GM10266 (cell line): ENCODE measurements around the gene CALML6.

Source experiments
- DNase-seq: peaks from one replicate; pipeline ENCODE4 v3.0.0; 2012; ENCODE audit errors: extremely low spot score
- TF ChIP-seq, protein P1 (sequence below): IDR thresholded peaks from 2 replicates; pipeline ENCODE4 v1.5.1; 2012; ENCODE audit warnings: mild to moderate bottlenecking, low read depth; ENCODE audit not compliant: control insufficient read depth, insufficient read depth; ENCODE audit errors: missing control alignments

Gene CALML6, protein sequence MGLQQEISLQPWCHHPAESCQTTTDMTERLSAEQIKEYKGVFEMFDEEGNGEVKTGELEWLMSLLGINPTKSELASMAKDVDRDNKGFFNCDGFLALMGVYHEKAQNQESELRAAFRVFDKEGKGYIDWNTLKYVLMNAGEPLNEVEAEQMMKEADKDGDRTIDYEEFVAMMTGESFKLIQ

DNA sequence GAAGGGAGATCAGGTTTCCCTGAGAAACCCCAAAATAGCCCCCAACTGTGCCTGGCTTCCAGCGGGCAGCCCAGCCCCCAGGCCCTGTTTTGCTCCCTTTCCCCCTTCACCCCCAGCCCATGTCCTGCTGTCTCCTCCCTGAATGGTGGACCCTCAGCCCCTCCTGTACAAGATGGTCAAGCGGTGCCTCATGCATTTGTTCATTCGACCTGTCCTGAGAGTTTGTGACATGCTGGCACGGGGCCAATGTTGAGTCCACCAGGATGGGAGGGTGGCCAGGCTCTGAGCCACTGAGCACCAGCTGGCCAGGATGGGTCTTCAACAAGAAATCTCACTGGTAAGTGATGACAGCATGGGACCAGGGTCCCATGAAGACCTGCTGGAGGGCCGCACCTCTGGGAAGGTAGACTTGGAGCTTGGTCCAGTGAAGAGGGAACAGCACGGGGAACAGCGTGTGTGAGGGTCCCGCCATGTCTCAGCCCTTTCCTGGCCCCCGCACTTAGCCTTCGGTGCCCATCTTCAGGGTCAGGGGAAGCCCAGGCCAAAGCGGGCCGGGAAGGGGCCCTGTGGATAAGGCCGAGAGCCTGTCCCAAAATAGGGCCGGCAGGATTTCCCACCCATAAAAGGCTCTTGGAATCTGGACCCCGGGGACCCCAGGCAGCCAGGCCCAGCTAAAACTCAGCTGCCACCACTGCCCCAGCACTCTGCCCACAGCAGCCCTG is at the start of gene CALML6:
Gene CALML6 (plus strand): TSS at position 290 of the 722 bp plus-strand sequence. CDS start 21 bp downstream, at position 311.
- no peak for DNase-seq
- TF ChIP-seq, protein P1, sequence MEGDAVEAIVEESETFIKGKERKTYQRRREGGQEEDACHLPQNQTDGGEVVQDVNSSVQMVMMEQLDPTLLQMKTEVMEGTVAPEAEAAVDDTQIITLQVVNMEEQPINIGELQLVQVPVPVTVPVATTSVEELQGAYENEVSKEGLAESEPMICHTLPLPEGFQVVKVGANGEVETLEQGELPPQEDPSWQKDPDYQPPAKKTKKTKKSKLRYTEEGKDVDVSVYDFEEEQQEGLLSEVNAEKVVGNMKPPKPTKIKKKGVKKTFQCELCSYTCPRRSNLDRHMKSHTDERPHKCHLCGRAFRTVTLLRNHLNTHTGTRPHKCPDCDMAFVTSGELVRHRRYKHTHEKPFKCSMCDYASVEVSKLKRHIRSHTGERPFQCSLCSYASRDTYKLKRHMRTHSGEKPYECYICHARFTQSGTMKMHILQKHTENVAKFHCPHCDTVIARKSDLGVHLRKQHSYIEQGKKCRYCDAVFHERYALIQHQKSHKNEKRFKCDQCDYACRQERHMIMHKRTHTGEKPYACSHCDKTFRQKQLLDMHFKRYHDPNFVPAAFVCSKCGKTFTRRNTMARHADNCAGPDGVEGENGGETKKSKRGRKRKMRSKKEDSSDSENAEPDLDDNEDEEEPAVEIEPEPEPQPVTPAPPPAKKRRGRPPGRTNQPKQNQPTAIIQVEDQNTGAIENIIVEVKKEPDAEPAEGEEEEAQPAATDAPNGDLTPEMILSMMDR: no peak

DNA sequence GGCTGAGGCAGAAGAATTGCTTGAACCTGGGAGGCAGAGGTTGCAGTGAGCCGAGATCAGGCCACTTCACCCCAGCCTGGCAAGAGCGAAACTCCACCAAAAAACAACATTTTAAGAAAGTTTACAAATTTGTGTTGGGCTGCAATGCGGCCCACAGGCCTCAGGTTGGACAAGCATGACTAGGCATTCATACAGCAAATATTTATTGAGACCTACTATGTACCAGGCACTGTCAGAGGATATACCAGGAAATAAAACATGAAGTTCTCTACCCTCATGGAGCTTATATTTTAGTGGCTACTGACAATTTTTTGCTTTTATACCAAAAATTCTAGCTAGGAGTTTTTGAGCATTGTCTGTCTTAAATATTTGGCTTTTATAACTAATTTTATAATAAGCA is 47.9 kb upstream of the CALML6 start:
- no peak for DNase-seq
- TF ChIP-seq, protein P1: no peak

DNA sequence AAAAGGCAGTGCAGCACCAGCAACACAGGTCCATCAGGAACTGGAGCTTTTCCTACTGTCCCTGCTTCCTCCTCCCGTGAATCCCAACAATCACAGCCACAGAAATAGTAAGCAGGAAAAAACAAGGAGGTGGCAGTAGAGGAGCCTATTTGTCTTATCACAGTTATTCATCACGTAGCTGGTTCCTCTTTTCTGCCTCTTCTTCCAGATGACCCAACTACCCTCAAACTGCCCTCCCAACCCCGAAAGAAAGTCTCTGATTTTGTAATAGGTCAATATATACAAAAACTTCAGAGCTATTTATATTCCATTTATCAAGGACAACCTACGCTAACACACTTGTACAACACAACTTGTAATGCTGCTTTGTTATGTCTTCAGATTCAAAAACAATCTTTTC is 45.6 kb upstream of the CALML6 start:
- TF ChIP-seq, protein P1: no peak
- no peak for DNase-seq

DNA sequence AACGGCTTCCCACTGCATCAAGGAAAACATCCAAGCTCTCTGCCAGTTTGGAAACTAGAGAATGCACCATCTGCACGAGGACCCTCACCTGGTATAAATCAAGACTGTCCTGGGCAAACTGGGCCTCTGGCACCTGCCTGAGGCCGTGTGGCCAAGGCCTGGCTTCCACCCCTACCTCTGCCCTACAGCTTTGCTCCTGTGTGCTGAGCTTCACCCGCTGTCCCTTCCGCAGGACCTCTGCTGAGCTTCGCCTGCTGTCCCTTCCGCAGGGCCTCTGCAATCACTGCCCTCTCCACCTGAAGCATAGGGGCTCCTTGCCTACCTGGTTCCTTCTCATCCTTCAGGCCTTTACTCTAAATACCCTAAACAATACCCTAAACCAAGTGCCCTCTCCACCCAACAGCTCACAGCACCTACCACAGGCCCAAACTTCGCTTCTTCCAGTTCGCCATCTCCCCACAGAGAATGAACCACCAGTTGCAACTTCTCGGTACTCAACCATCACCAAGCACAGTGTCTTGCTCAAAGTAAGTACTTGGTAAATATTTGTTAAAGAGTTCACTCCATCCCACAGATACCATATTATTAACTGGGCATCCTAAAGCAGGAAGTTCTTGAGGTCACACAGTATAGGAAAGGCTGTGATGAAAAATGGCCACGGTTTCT is 42.6 kb upstream of the CALML6 start:
- TF ChIP-seq, protein P1: no peak

DNA sequence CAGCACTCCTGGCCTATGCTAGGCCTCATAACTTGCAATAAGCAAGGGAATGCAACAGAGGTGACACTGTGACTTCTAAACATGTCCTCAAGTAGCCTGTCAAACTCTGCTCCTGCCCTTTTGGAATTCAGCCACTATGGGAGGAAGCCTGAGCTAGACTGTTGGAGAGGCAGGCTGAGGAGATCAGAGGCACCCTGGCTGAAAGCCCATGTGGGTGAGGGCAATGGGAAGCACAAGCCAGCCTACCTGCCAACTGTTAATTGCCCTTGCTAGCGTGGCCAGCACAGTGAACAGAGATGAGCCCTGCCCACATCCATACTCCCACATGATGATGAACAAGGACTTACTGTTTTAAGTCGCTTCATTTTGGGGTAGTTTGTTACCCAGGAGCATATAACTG is 41.9 kb upstream of the CALML6 start:
- DNase-seq: no peak
- TF ChIP-seq, protein P1: no peak

More for the DNA sequence above, 42.6 kb upstream of the CALML6 start:
- no peak for DNase-seq

DNA sequence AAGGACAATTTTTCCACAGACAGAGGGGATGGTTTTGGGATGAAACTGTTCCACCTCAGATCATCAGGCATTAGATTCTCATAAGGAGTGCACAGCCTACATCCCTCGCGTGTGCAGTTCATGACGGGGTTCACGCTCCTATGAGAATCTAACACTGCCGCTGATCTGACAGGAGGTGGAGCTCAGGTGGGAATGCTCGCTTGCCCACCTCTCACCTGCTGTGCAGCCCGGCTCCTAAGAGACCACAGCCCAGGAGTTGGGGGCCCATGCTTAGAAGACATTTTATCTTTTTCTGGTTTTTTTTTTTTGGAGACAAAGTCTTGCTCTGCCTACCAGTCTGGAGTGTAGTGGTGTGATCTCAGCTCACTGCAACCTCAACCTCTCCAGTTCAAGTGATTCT is 40.2 kb upstream of the CALML6 start:
- no peak for DNase-seq
- TF ChIP-seq, protein P1: no peak

DNA sequence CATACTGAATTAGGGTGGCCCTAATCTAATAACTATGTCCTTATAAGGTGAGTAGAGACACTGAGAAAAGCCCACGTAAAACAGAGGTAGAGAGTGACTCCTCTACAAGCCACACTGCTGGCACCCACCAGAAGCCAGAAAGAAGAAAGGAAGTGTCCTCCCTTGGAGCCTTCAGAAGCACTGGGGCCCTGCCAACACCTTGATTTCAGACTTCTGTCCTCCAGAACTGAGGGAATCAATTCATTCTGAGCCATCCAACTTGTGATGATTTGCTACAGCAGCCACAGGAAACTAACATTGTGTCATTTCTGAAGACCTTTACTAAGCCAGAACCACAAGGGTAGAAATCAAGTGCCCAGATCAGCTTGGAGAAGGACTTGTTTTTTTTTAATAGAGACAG is 39.1 kb upstream of the CALML6 start:
- no peak for DNase-seq

More for the DNA sequence above, 39.1 kb upstream of the CALML6 start:
- TF ChIP-seq, protein P1: no peak
